Cerebellar nuclear complex (tissue), 1 donor: ENCODE measurements around the gene PIP5KL1.
A peak's percentile ranks its signal among the peaks of the same experiment; 100 is the strongest.

Experiments
- DNase-seq, 2 experiments: peaks; one replicate each; lab custom pipeline; 2025; lab: John Stamatoyannopoulos, UW

The PIP5KL1 gene

GRCh38 chr9:127915801-127916719, 14.5 kb downstream of the PIP5KL1 start:
- DNase-seq: no peak

GRCh38 chr9:127915325-127915752, 15.2 kb downstream of the PIP5KL1 start:
- DNase-seq: no peak

GRCh38 chr9:127913682-127914081, 16.9 kb downstream of the PIP5KL1 start:
- no peak for DNase-seq

- DNase-seq: no peak
Measured at GRCh38 chr9:127912882-127913281, 17.7 kb downstream of the PIP5KL1 start.

- no peak for DNase-seq
Measured at GRCh38 chr9:127912296-127912695, 18.3 kb downstream of the PIP5KL1 start.

- peak in 1 of 2 experiments; percentile 37 for DNase-seq
Measured at GRCh38 chr9:127910613-127911205, 19.9 kb downstream of the PIP5KL1 start.

GRCh38 chr9:127909839-127910273, 20.7 kb downstream of the PIP5KL1 start:
- no peak for DNase-seq

- DNase-seq: no peak
Measured at GRCh38 chr9:127908660-127908926, 22.0 kb downstream of the PIP5KL1 start.

- DNase-seq: no peak
Measured at GRCh38 chr9:127907867-127908659, 22.5 kb downstream of the PIP5KL1 start.

GRCh38 chr9:127905788-127906191, 24.8 kb downstream of the PIP5KL1 start:
- DNase-seq: no peak

- DNase-seq: no peak
Measured at GRCh38 chr9:127905004-127905728, 25.4 kb downstream of the PIP5KL1 start.

- DNase-seq: no peak
Measured at GRCh38 chr9:127904561-127905003, 26.0 kb downstream of the PIP5KL1 start.

- no peak for DNase-seq
Measured at GRCh38 chr9:127903557-127904475, 26.8 kb downstream of the PIP5KL1 start.

GRCh38 chr9:127899128-127899943, 31.2 kb downstream of the PIP5KL1 start, which contains the start of gene ST6GALNAC6:
Gene ST6GALNAC6 (minus strand): TSS chr9:127899603. CDS start chr9:127897981, 1,622 bp downstream.
- no peak for DNase-seq

- no peak for DNase-seq
Measured at GRCh38 chr9:127898433-127899127, 32.0 kb downstream of the PIP5KL1 start.

- peak in 1 of 2 experiments; percentile 60 for DNase-seq
Measured at GRCh38 chr9:127897193-127897692, 33.3 kb downstream of the PIP5KL1 start.

- no peak for DNase-seq
Measured at GRCh38 chr9:127896395-127897192, 34.0 kb downstream of the PIP5KL1 start.

GRCh38 chr9:127895811-127896210, 34.8 kb downstream of the PIP5KL1 start:
- DNase-seq: no peak
